Measurements from ENCODE around the gene RGP1. TPM values are rescaled to one million over a fixed set of nuclear protein-coding genes. Genes with fewer than 3 reads are reported as not detected.

Gene RGP1
- total RNA-seq, 1 donor from 2014 or later = 34.6 TPM

- DNase-seq (no peak), ATAC-seq (no peak)
- Histone ChIP-seq H3K4me1 (peaks cover 64% of the 10 kb centered on the region), H3K36me3 (peaks cover 24% of the 10 kb centered on the region), H3K27me3 (no peaks in the 10 kb centered on the region), H3K9me3 (no peaks in the 10 kb centered on the region), H3K27ac (peak overlapping the region; percentile 96), H3K4me3 (peak overlapping the region; percentile 64)
- intact Hi-C loops (cut with DNase I) = no loop called here
- no peak for TF ChIP-seq CTCF (IDR thresholded peaks at IDR 0.05)
Observed at GRCh38 chr9:35729101-35729500, 20.0 kb upstream of the RGP1 start.

GRCh38 chr9:35729700-35730485 is 19.2 kb upstream of the RGP1 start:
- Histone ChIP-seq H3K27me3 (no peaks in the 10 kb centered on the region), H3K4me1 (peaks cover 65% of the 10 kb centered on the region), H3K9me3 (no peaks in the 10 kb centered on the region), H3K36me3 (peaks cover 24% of the 10 kb centered on the region), H3K4me3 (peak overlapping the region; percentile 64), H3K27ac (peak overlapping the region; percentile 96)
- intact Hi-C loops (cut with DNase I) = no loop called here
- ATAC-seq (peak; percentile 13), DNase-seq (peak; percentile 80)
- TF ChIP-seq CTCF (IDR thresholded peaks at IDR 0.05) = peak; percentile 45

GRCh38 chr9:35730486-35730854 is 18.6 kb upstream of the RGP1 start:
- DNase-seq (no peak), ATAC-seq (no peak)
- Histone ChIP-seq H3K27me3 (no peaks in the 10 kb centered on the region), H3K27ac (peak overlapping the region; percentile 96), H3K4me1 (peaks cover 65% of the 10 kb centered on the region), H3K9me3 (no peaks in the 10 kb centered on the region), H3K4me3 (peak overlapping the region; percentile 64), H3K36me3 (peaks cover 24% of the 10 kb centered on the region)
- TF ChIP-seq CTCF (IDR thresholded peaks at IDR 0.05) = no peak
- intact Hi-C loops (cut with DNase I) = no loop called here

- Histone ChIP-seq H3K9me3 (no peaks in the 10 kb centered on the region), H3K4me3 (peak overlapping the region; percentile 64), H3K4me1 (peaks cover 59% of the 10 kb centered on the region), H3K27ac (peak overlapping the region; percentile 96), H3K27me3 (no peaks in the 10 kb centered on the region), H3K36me3 (peaks cover 27% of the 10 kb centered on the region)
- intact Hi-C loops (cut with DNase I) = no loop called here
- TF ChIP-seq CTCF (IDR thresholded peaks at IDR 0.05) = no peak
- ATAC-seq (no peak), DNase-seq (no peak)
Observed at GRCh38 chr9:35731415-35732184, 17.5 kb upstream of the RGP1 start.

GRCh38 chr9:35732185-35732799 is 16.8 kb upstream of the RGP1 start, which contains the start of the genes CREB3 and TLN1:
CREB3 (plus strand) TSS chr9:35732666; CDS start chr9:35732773, 107 bp downstream.
TLN1 (minus strand) TSS chr9:35732195; CDS start chr9:35725694, 6,501 bp downstream.
- ATAC-seq (peak; percentile 91), DNase-seq (peak; percentile 99)
- H3K4me3 ChIP-seq = peak within 1 kb of the TSS; percentile 64
- TF ChIP-seq CTCF (IDR thresholded peaks at IDR 0.05) = no peak
- no peaks in the 10 kb centered on the region for H3K27me3 ChIP-seq
- intact Hi-C loops (cut with DNase I) = no loop called here
- peaks cover 34% of the 10 kb centered on the region for H3K36me3 ChIP-seq
- no peaks in the 10 kb centered on the region for H3K9me3 ChIP-seq
- peaks cover 52% of the 10 kb centered on the region for H3K4me1 ChIP-seq
- H3K27ac ChIP-seq = peak within 1 kb of the TSS; percentile 96
